Activated CD4-positive, alpha-beta T cell treated with anti-CD3 and anti-CD28 coated beads for 24 hours (primary cell): Measurements from ENCODE around the gene PRDX2.
A peak's percentile ranks its signal among the peaks of the same experiment; 100 is the strongest.

ENCODE experiments used
- DNase-seq, 2 donors: peaks; one replicate each; pipeline ENCODE4 v3.0.0-alpha.2; 2020; ENCODE audit warnings: low read depth in 2 of 2

Gene PRDX2

DNA sequence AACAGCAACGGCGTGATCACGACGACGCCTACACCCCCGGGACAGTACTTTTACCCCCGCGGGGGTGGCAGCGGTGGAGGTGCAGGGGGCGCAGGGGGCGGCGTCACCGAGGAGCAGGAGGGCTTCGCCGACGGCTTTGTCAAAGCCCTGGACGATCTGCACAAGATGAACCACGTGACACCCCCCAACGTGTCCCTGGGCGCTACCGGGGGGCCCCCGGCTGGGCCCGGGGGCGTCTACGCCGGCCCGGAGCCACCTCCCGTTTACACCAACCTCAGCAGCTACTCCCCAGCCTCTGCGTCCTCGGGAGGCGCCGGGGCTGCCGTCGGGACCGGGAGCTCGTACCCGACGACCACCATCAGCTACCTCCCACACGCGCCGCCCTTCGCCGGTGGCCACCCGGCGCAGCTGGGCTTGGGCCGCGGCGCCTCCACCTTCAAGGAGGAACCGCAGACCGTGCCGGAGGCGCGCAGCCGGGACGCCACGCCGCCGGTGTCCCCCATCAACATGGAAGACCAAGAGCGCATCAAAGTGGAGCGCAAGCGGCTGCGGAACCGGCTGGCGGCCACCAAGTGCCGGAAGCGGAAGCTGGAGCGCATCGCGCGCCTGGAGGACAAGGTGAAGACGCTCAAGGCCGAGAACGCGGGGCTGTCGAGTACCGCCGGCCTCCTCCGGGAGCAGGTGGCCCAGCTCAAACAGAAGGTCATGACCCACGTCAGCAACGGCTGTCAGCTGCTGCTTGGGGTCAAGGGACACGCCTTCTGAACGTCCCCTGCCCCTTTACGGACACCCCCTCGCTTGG is 9.3 kb downstream of the PRDX2 start:
- peak in 1 of 2 donors; percentile 53 for DNase-seq

GRCh38 chr19:12791345-12792050 is 10.1 kb downstream of the PRDX2 start, which contains the start of gene JUNB:
Gene JUNB (plus strand): TSS chr19:12791486. CDS start chr19:12791772, 286 bp downstream.
- DNase-seq = peak; percentile 95 to 96

GRCh38 chr19:12790628-12791344 is 10.8 kb downstream of the PRDX2 start:
- DNase-seq = no peak

DNA sequence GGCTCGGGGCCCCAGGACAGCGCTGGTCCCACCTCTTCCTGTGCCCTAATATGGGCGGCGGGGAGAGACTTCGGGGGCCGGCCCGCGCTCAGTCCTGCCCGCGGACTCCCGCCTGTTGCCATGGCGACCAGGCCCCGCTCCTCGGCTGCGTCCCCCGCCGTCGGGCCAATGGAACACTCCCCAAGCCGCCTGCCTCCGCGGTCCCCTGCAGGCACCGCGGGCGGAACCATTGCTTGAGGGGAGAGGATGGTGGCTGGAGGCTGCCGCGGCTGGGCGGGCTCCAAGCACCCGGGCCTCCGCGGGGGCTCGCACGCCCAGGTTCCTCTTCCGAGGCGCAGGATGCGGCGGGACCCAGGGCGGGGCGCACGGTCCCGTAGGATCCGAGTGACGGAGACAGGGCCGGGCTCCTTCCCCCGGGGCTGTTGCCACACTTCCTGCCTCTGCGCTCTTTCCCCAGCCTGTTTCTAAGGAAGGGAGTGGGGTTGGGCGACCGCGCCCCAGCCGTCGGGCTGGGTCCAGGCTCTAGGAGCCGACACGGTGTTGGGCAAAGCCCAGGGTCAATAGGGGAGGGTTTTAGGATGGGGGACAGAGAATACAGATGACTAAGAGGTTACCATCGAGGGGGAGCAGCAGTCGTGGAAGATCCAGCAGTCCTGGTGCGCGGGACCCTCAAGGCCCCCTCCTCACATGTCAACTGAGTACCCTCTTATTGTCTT is 11.5 kb downstream of the PRDX2 start:
- peak; percentile 83 to 95 for DNase-seq

- DNase-seq = no peak
Observed at GRCh38 chr19:12789098-12789903, 12.3 kb downstream of the PRDX2 start.

DNA sequence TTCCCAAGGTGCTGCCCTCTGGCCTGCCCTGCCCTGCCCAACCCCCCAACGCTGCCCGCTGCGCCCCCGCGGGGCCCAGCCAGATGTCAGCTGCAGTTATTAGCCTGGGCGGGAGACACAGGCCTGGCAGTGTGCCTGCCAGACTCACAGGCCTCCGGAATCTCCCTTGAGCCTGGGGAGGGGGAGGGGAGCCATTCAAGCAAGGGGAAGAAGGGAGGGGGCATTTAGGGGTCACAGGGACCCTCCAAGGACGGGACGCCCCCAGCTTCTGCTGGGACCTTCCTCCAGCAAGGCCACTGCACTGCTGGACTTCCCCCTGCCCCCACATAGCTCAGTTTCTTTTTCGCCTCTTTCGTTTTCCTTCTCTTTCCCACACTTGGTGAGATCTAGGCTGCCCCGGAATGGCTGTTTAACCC is 12.9 kb downstream of the PRDX2 start:
- no peak for DNase-seq

GRCh38 chr19:12788042-12788681 is 13.4 kb downstream of the PRDX2 start:
- DNase-seq = no peak

DNA sequence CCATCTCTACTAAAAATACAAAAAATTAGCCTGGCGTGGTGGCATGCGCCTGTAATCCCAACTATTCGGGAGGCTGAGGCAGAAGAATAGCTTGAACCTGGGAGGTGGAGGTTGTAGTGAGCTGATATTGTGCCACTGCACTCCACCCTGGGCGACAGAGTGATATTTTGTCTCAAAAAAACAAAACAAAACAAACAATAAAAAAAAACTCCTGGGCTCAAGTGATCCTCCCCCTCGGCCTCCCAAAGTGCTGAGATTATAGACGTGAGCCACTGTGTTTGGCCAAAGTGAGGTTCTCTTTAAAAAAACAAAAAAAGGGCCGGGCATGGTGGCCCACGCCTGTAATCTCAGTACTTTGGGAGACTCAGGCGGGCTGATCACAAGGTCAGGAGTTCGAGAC is 14.1 kb downstream of the PRDX2 start:
- no peak for DNase-seq

- DNase-seq = no peak
Observed at GRCh38 chr19:12786952-12787351, 14.6 kb downstream of the PRDX2 start.

DNA sequence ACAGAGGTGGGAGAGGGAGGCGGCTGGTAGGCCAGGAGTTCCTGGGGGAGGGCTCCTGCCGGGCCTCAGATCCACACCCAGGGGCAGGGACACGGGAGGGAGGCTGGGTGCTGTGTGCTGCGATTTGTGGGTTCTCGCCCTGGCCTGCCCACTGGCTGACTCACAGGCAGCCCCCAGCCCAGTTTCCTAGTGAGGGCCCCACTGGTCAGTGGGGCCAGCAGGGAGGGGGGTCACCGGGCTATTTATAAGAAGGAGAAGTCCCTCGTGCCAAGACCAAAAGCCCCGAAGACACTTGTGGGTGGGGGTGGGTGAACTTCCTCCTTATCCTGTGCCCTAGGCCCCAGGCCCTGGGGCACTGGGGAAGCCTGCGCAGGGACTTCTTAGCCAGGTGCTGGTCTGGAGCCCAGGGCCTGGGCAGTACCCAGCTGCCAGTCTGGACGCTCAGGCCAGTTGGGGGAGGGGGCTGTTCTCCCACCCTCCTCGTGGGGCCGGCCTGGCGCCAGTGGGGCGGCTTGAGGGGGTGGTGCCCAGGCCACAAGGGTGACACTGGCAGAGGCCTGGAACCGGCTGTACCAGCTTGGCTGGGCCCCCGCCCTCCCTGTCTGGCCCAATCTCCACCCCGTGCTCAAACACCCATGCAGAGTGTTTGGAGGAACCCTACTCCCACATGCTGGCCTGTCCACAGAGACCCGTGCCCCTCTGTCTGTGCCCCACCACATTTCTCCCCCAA is 15.3 kb downstream of the PRDX2 start:
- DNase-seq = no peak

DNA sequence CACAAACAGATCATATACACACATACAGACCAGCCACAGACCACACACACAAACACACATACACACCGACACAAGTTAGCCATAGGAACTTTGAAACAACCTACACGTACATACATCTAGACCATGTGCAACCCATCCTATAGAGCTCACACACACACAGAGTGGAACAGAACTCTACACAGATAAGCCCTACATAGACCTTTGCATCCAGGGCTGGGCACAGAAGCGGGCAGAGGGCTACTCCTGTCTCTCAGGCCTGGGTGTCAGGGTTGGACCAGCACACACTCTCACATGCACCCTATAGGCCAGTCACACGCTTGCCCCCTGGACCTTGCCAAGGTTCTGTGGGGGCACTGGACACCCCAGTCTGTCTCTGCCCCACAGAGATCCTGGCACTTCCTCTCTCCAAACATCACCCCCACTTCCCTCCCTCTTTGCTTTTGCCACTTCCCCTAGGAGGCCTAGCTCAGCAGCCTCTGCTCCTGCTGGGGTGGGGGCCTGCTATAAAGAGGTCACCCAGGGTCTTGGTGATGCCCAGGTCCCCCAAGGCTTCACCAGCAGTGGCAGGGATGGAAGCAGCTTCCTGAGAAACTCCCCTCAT is 16.1 kb downstream of the PRDX2 start:
- no peak for DNase-seq

GRCh38 chr19:12784871-12785430 is 16.6 kb downstream of the PRDX2 start:
- no peak for DNase-seq

- DNase-seq = no peak
Observed at GRCh38 chr19:12784394-12784870, 17.2 kb downstream of the PRDX2 start.

GRCh38 chr19:12783849-12784393 is 17.7 kb downstream of the PRDX2 start:
- no peak for DNase-seq

DNA sequence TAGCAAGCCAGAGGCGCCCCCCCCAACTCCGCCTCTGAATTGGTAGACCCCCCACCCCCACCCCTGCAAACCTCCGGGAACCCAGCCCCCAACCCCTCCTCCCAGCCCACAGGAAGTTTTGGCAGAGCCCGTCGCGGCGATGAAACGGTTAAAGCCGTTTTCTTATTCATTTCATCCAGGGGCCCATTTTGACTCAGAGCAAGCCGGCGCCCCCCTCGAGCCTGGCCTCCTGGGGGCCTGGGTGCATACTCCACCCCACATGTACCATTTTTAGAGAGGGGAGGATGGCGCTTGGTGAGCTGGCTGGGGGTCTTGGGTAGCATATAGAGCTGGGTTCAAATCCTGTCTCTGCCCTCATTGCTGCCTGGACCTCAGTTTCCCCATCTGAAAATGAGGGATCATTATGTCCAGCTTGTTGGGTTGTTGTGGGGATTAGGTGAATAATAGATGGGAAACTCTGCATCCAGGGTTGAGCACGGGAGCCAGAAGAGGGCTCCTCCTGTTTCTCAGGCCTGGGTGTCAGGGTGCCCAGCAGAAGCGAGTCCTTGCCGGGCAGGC is 18.2 kb downstream of the PRDX2 start:
- peak in 1 of 2 donors; percentile 59 for DNase-seq

GRCh38 chr19:12782424-12783290 is 18.9 kb downstream of the PRDX2 start:
- peak; percentile 86 to 87 for DNase-seq

GRCh38 chr19:12782174-12782423 is 19.5 kb downstream of the PRDX2 start:
- DNase-seq = no peak
